Ishikawa (cell line): Measurements from ENCODE around the gene CISTR.

Experiments
- EP300 ChIP-seq: IDR thresholded peaks from 2 replicates; pipeline ENCODE4 v1.6.1; 2012; ENCODE audit warnings: borderline replicate concordance
- RAD21 ChIP-seq: IDR thresholded peaks from 2 replicates; pipeline ENCODE4 v1.6.1; 2012; ENCODE audit warnings: low read depth
- REST ChIP-seq: IDR thresholded peaks from 2 replicates; pipeline ENCODE4 v1.6.1; 2012; ENCODE audit warnings: low read depth, mild to moderate bottlenecking
- TCF12 ChIP-seq: IDR thresholded peaks from 2 replicates; pipeline ENCODE4 v1.6.1; 2012; ENCODE audit warnings: low read depth
- TEAD4 ChIP-seq: IDR thresholded peaks from 2 replicates; pipeline ENCODE4 v1.6.1; 2012
- YY1 ChIP-seq: IDR thresholded peaks from 2 replicates; pipeline ENCODE4 v1.6.1; 2012; ENCODE audit warnings: low read depth
- TF ChIP-seq, protein P1 (sequence below): IDR thresholded peaks from 2 replicates; pipeline ENCODE4 v1.6.1; 2012
- TF ChIP-seq, protein P2 (sequence below): IDR thresholded peaks from 2 replicates; pipeline ENCODE4 v1.6.1; 2012

GRCh38 chr12:53737093-53737808, 14.5 kb downstream of the CISTR start:
- TF ChIP-seq, protein P1, sequence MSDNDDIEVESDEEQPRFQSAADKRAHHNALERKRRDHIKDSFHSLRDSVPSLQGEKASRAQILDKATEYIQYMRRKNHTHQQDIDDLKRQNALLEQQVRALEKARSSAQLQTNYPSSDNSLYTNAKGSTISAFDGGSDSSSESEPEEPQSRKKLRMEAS: no peak
- TF ChIP-seq, protein P2, sequence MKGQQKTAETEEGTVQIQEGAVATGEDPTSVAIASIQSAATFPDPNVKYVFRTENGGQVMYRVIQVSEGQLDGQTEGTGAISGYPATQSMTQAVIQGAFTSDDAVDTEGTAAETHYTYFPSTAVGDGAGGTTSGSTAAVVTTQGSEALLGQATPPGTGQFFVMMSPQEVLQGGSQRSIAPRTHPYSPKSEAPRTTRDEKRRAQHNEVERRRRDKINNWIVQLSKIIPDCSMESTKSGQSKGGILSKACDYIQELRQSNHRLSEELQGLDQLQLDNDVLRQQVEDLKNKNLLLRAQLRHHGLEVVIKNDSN: no peak
- peak; percentile 66 for TF ChIP-seq TEAD4
- no peak for TF ChIP-seq YY1
- TF ChIP-seq REST: no peak
- TF ChIP-seq RAD21: no peak
- 0 out of 2 replicates have a peak, but pooled peaks have one; percentile 40 for TF ChIP-seq TCF12
- TF ChIP-seq EP300: no peak
